ENCODE measurements around the gene RPP30. TPM values are rescaled to one million over a fixed set of nuclear protein-coding genes. Genes with fewer than 3 reads are reported as not detected.

Gene RPP30
- total RNA-seq, 1 experiment from 2014 or later, result 56.8 TPM

- ATAC-seq (no peak), DNase-seq (ENCODE audit: low read depth, low spot score) (no peak)
- peaks cover 0 to 2% of the 10 kb centered on the region in 2 experiments; a peak in 1 of 4 replicates for H3K4me1 ChIP-seq (ENCODE audit: control insufficient read depth in 1 of 2, insufficient read depth in 2 of 2, low read length in 2 of 2)
- no peak overlapping the region for H3K9ac ChIP-seq (ENCODE audit: low read length)
- H3K27me3 ChIP-seq (ENCODE audit: insufficient read depth, low read length), result no peaks in the 10 kb centered on the region
- TF ChIP-seq JUND (IDR thresholded peaks at IDR 0.05), result no peak
- TF ChIP-seq, protein P1, sequence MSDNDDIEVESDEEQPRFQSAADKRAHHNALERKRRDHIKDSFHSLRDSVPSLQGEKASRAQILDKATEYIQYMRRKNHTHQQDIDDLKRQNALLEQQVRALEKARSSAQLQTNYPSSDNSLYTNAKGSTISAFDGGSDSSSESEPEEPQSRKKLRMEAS (IDR thresholded peaks at IDR 0.05), result no peak
- no peak for TF ChIP-seq FOSL1 (IDR thresholded peaks at IDR 0.05; ENCODE audit: low read depth)
- TF ChIP-seq, protein P2, sequence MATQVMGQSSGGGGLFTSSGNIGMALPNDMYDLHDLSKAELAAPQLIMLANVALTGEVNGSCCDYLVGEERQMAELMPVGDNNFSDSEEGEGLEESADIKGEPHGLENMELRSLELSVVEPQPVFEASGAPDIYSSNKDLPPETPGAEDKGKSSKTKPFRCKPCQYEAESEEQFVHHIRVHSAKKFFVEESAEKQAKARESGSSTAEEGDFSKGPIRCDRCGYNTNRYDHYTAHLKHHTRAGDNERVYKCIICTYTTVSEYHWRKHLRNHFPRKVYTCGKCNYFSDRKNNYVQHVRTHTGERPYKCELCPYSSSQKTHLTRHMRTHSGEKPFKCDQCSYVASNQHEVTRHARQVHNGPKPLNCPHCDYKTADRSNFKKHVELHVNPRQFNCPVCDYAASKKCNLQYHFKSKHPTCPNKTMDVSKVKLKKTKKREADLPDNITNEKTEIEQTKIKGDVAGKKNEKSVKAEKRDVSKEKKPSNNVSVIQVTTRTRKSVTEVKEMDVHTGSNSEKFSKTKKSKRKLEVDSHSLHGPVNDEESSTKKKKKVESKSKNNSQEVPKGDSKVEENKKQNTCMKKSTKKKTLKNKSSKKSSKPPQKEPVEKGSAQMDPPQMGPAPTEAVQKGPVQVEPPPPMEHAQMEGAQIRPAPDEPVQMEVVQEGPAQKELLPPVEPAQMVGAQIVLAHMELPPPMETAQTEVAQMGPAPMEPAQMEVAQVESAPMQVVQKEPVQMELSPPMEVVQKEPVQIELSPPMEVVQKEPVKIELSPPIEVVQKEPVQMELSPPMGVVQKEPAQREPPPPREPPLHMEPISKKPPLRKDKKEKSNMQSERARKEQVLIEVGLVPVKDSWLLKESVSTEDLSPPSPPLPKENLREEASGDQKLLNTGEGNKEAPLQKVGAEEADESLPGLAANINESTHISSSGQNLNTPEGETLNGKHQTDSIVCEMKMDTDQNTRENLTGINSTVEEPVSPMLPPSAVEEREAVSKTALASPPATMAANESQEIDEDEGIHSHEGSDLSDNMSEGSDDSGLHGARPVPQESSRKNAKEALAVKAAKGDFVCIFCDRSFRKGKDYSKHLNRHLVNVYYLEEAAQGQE (IDR thresholded peaks at IDR 0.05; ENCODE audit: low read depth), result no peak
- no peak for TF ChIP-seq EZH2phosphoT487 (IDR thresholded peaks at IDR 0.05; ENCODE audit: borderline replicate concordance)
- TF ChIP-seq ZFX (IDR thresholded peaks at IDR 0.05), result no peak
- TF ChIP-seq SRF (IDR thresholded peaks at IDR 0.05; ENCODE audit: low read depth), result no peak
- TF ChIP-seq ZNF274 (IDR thresholded peaks at IDR 0.05; ENCODE audit: low read depth, low read length), result no peak
- TF ChIP-seq SIN3A (IDR thresholded peaks at IDR 0.05; ENCODE audit: low read depth), result no peak
- TF ChIP-seq TCF7L2 (IDR thresholded peaks at IDR 0.05; ENCODE audit: borderline replicate concordance, extremely low read depth, insufficient read depth, insufficient read length), result no peak
- no peak for TF ChIP-seq POLR2AphosphoS5 (IDR thresholded peaks at IDR 0.05; ENCODE audit: low read depth, low read length)
- no peak for TF ChIP-seq YY1 (IDR thresholded peaks at IDR 0.05; ENCODE audit: extremely low read depth, insufficient replicate concordance, low read depth, low read length)
- no peak for TF ChIP-seq ATF3 (IDR thresholded peaks at IDR 0.05)
- TF ChIP-seq ELF1 (IDR thresholded peaks at IDR 0.05; ENCODE audit: borderline replicate concordance, low read depth), result no peak
- no peak for TF ChIP-seq SP1 (IDR thresholded peaks at IDR 0.05; ENCODE audit: low read depth)
- TF ChIP-seq EGR1 (IDR thresholded peaks at IDR 0.05; ENCODE audit: low read depth), result no peak
- TF ChIP-seq, protein P3, sequence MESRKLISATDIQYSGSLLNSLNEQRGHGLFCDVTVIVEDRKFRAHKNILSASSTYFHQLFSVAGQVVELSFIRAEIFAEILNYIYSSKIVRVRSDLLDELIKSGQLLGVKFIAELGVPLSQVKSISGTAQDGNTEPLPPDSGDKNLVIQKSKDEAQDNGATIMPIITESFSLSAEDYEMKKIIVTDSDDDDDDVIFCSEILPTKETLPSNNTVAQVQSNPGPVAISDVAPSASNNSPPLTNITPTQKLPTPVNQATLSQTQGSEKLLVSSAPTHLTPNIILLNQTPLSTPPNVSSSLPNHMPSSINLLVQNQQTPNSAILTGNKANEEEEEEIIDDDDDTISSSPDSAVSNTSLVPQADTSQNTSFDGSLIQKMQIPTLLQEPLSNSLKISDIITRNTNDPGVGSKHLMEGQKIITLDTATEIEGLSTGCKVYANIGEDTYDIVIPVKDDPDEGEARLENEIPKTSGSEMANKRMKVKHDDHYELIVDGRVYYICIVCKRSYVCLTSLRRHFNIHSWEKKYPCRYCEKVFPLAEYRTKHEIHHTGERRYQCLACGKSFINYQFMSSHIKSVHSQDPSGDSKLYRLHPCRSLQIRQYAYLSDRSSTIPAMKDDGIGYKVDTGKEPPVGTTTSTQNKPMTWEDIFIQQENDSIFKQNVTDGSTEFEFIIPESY (IDR thresholded peaks at IDR 0.05; ENCODE audit: extremely low read depth, insufficient replicate concordance, low read length), result no peak
- POLR2A ChIA-PET, result no interaction called here
- H3K9me2 ChIP-seq (ENCODE audit: insufficient read depth), result no peaks in the 10 kb centered on the region
- RAD21 ChIA-PET (ENCODE audit: low non-redundant PET in 1 of 2, low total read pairs in 2 of 2, uncharacterized antibody in 2 of 2, unreplicated experiment in 2 of 2), result no interaction called here
- H2AFZ ChIP-seq (ENCODE audit: low read depth, low read length, poor library complexity, severe bottlenecking), result no peak overlapping the region
- no peak overlapping the region for H3K27ac ChIP-seq (ENCODE audit: low read depth, low read length)
- CTCF ChIA-PET, result interaction anchor here (1.6 to 3.4 kb wide), 4 partner anchors 9 to 384 kb away, joined by 5 to 39 read pairs (median 18); partner anchors contain the start of gene ANKRD1
- H3K79me2 ChIP-seq (ENCODE audit: insufficient read depth, low read length), result no peaks in the 10 kb centered on the region
- H3K4me2 ChIP-seq (ENCODE audit: low read length), result no peak overlapping the region
- BruUV-seq (replicated peaks), result no TSS peak
- no peaks in the 10 kb centered on the region for H4K20me1 ChIP-seq (ENCODE audit: insufficient read depth)
- no peaks in the 10 kb centered on the region for H3K9me3 ChIP-seq (ENCODE audit: control insufficient read depth in 1 of 2, insufficient read depth in 1 of 2, low read depth in 1 of 2, low read length in 2 of 2)
- no peak overlapping the region for H3K4me3 ChIP-seq (replicated peaks in 1 of 2; ENCODE audit: low read depth in 1 of 2, low read length in 2 of 2)
- no peaks in the 10 kb centered on the region for H3K36me3 ChIP-seq (ENCODE audit: control insufficient read depth in 1 of 2, insufficient read depth in 2 of 2, low read length in 2 of 2)
- intact Hi-C loops (cut with micrococcal nuclease), result loop anchor here (10.0 kb wide), 1 partner anchor 722 kb away; the partner anchor contains the start of gene PPP1R3C
Measured at GRCh38 chr10:90912854-90913479, 41.2 kb downstream of the RPP30 start.

Measured in HCT116 (cell line).